Nephron progenitor cell (in vitro differentiated cells): ENCODE measurements around the gene AK1.
A peak's percentile ranks its signal among the peaks of the same experiment; 100 is the strongest.

ENCODE experiments used
- DNase-seq: peaks from one replicate; pipeline ENCODE4 v3.0.0; 2021
- H3K27ac Mint-ChIP-seq: 2 replicates; pipeline ENCODE4 v1.8.0; 2021; ENCODE audit warnings: mild to moderate bottlenecking, moderate library complexity, mixed read lengths
- H3K27me3 Mint-ChIP-seq: 2 replicates; pipeline ENCODE4 v1.8.0; 2021; ENCODE audit warnings: mild to moderate bottlenecking, low read depth, mixed read lengths; ENCODE audit not compliant: poor library complexity
- H3K36me3 Mint-ChIP-seq: 2 replicates; pipeline ENCODE4 v1.8.0; 2021; ENCODE audit warnings: low read depth, mixed read lengths
- H3K4me1 Mint-ChIP-seq: 2 replicates; pipeline ENCODE4 v1.8.0; 2021; ENCODE audit warnings: mixed read lengths
- H3K4me3 Mint-ChIP-seq: 2 replicates; pipeline ENCODE4 v1.8.0; 2021; ENCODE audit warnings: mild to moderate bottlenecking, moderate library complexity, mixed read lengths
- H3K9me3 Mint-ChIP-seq: 2 replicates; pipeline ENCODE4 v1.8.0; 2021; ENCODE audit warnings: mild to moderate bottlenecking, moderate library complexity, mixed read lengths
- TF ChIP-seq, protein P1 (sequence below): fragments of 200-600 bp; sonication (generic); IDR thresholded peaks from 2 replicates; pipeline ENCODE4 v1.5.0; 2021; ENCODE audit warnings: antibody characterized with exemption

The AK1 gene

DNA sequence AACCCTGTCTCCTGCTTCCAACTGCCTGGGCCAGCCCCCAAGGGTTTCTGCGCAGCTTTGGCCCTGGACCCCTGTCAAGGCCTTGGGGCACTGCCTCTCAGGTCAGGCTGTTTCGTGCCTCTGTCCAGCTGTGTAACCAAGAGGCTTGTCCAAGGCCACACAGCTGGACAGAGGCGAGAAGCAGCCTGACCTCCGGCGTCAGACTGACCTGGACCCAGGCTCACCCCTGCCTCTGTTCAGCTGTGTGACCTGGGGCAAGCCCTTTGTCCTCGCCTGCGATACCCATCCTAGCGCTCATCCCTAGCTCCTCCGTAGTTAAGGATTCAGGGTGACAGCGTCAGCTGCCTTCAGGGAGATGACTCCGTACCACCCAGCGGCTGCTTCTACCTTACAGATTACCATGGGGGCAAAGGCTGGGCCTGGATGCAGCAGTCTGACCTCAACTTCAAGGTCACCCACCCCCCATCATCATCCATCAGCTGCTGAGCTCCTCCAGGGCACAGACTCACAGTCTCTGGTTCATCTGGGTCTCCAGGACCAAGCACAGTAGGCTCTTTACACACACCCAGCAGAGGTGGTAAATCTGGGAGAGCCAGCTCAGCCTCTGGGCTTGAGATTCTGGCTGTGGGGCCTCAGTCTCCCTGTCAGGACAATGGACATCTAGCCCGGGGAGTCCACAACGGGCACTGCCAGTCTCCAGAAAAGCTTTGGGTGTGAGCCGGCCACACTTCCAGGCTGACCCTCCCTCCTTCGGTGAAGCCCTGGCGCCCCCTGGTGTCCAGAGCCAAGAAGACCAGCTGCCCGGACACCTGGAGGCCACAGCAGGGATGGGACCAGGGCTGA, 7.9 kb downstream of the AK1 start:
- H3K27ac Mint-ChIP-seq = no peak overlapping the region

DNA sequence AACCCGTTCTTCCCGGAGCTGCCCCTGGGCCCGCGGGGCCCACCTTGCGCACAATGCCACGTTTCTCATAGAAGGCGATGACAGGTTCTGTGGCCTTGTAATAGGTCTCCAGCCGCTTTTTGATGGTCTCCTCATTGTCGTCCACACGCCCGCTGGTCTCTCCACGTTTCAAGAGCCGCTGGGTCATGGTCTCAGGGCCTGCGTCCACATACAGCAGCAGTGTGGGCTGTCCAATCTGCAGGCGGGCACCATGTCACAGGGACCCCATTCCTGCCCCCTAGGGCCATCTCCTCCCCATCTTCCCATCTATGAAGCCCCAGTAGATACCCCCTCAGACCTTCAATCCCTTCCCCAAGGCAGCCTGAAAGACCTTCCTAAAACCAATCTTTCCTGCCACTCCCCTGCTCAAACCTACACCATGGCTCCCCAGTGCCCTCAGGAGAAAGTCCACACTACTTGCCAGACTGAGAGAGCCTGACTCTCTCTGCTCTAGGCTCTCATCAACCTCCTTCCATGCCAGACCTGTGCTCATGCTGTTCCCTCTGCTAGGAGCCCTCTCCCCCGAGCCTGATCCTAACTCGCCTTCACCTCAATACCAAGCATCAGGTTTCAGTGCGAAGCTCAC, 9.1 kb downstream of the AK1 start:
- DNase-seq = no peak

More for the DNA sequence above, 7.9 kb downstream of the AK1 start:
- DNase-seq = peak; percentile 95
- TF ChIP-seq, protein P1, sequence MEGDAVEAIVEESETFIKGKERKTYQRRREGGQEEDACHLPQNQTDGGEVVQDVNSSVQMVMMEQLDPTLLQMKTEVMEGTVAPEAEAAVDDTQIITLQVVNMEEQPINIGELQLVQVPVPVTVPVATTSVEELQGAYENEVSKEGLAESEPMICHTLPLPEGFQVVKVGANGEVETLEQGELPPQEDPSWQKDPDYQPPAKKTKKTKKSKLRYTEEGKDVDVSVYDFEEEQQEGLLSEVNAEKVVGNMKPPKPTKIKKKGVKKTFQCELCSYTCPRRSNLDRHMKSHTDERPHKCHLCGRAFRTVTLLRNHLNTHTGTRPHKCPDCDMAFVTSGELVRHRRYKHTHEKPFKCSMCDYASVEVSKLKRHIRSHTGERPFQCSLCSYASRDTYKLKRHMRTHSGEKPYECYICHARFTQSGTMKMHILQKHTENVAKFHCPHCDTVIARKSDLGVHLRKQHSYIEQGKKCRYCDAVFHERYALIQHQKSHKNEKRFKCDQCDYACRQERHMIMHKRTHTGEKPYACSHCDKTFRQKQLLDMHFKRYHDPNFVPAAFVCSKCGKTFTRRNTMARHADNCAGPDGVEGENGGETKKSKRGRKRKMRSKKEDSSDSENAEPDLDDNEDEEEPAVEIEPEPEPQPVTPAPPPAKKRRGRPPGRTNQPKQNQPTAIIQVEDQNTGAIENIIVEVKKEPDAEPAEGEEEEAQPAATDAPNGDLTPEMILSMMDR = peak; percentile 86
- Mint-ChIP-seq H3K4me1 (peaks cover 62% of the 10 kb centered on the region), H3K9me3 (no peaks in the 10 kb centered on the region), H3K36me3 (peaks cover 5% of the 10 kb centered on the region), H3K27me3 (peaks cover 4% of the 10 kb centered on the region), H3K4me3 (no peak overlapping the region)

DNA sequence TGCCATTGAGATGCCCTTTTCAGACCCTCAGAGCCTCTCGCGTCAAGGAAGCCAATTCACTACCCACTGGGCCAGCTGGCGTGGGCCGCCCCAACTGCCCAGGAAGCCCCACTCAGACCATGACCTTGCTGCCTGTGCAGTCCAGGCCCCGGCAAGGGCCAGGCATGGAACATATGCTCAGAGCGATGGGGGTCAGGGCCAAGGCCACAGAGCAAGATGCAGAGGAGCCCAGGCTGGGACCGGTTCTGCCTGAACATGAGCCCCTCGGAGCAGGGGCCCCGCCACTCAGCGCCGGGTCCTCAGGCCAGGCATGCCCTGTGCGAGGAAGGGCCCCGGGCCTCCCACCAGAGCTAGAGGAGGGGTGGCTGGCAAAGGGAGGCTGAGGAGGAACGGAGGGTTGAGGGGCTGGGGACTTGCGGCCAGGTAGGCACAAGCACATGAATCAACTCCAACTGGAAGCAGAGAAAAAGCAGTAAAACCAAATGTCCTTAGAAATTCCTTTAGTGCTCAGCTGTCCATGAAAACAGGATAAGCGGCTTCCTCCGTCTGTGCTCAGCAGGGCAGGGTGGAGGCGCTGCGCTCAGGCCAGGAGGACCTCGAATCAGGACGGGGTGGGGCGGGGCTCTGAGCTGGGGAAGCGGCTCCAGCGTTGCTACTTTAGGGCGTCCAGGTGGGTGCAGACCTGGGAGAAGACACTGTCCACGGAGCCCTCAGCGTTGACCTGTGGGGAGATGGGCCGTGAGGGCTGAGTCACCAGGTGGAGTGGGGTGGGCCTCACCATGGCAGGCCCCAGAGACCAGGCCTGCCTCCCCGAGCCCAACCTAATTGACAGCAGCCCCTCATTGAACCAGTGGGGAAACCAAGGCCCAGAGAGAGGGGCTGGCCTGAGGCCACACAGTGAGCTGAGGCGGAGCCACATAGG, 9.9 kb downstream of the AK1 start:
- H3K27me3 Mint-ChIP-seq = peaks cover 4% of the 10 kb centered on the region

More for the DNA sequence above, 9.1 kb downstream of the AK1 start:
- Mint-ChIP-seq H3K27ac (no peak overlapping the region), H3K27me3 (peaks cover 4% of the 10 kb centered on the region), H3K36me3 (peaks cover 5% of the 10 kb centered on the region), H3K4me3 (no peak overlapping the region), H3K9me3 (no peaks in the 10 kb centered on the region), H3K4me1 (peaks cover 63% of the 10 kb centered on the region)
- TF ChIP-seq, protein P1 = no peak

DNA sequence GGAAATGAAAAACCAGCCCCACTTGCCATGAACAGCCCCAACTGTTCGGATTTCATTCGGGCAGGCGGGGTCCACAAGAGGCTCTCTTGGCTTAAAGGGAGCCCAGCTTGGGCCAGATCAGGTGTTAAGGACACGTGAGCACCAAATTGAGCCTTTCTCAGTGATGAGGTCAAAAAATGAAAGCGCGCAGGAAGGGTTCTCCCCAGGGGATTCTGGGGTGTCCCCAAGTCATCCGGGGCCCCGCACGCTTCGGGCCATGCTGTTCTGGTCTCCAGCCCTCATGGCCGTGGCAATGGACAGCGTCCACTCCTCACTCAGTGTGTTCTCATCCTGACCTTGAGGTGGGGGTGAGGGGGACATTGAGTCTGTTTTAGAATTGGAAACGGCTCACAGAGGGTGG, 10.9 kb downstream of the AK1 start:
- Mint-ChIP-seq H3K27ac (peak overlapping the region; percentile 20), H3K4me3 (no peak overlapping the region), H3K27me3 (peaks cover 4% of the 10 kb centered on the region), H3K36me3 (peaks cover 3% of the 10 kb centered on the region), H3K4me1 (peaks cover 58% of the 10 kb centered on the region), H3K9me3 (no peaks in the 10 kb centered on the region)
- DNase-seq = no peak
- TF ChIP-seq, protein P1 = no peak

More for the DNA sequence above, 9.9 kb downstream of the AK1 start:
- H3K36me3 Mint-ChIP-seq = peaks cover 5% of the 10 kb centered on the region
- no peak for DNase-seq
- H3K9me3 Mint-ChIP-seq = no peaks in the 10 kb centered on the region
- H3K27ac Mint-ChIP-seq = peak overlapping the region; percentile 64
- TF ChIP-seq, protein P1 = no peak
- H3K4me3 Mint-ChIP-seq = no peak overlapping the region
- peaks cover 65% of the 10 kb centered on the region for H3K4me1 Mint-ChIP-seq

GRCh38 chr9:127865645-127866464, 11.6 kb downstream of the AK1 start:
- Mint-ChIP-seq H3K27ac (peak overlapping the region; percentile 65), H3K9me3 (no peaks in the 10 kb centered on the region), H3K4me1 (peaks cover 62% of the 10 kb centered on the region), H3K4me3 (no peak overlapping the region), H3K27me3 (peaks cover 6% of the 10 kb centered on the region), H3K36me3 (no peaks in the 10 kb centered on the region)
- TF ChIP-seq, protein P1 = no peak
- no peak for DNase-seq
